Measurements from ENCODE around the gene LCLAT1.

GRCh38 chr2:30427606-30428347, 19.3 kb upstream of the LCLAT1 start:
- TF ChIP-seq CTCF (IDR thresholded peaks at IDR 0.05) (no peak), POLR2A (IDR thresholded peaks at IDR 0.05) (no peak)

Data from esophagus squamous epithelium (tissue), 4 donors.